ENCODE data around the gene SLC16A12. TPM values are rescaled to one million over a fixed set of nuclear protein-coding genes. Genes with fewer than 3 reads are reported as not detected.

SLC16A12 gene
- total and polyA plus RNA-seq, 2 of the 8 experiments (the other 6 are each of a cell fraction or from before 2014, with no cell fraction given) = 1.6 to 1.9 TPM

DNA sequence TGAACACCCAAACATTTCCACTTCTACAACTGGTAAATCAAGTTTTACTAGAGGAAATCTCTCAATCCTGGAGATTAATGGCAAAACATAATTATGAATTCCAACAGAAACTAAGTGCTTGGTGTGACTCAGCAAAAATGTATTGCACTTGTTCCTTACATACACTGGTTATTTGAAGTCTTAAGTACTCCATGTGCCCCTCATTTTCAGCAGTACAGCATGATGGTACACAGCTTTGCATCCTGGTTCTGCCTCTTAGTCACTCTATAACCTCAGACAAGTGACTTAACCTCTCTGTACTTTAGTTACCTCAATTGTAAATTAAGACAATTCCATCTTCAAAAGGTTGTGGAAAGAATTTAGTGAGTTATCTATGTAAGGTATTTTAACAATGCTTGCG is 12.9 kb downstream of the SLC16A12 start:
- Histone ChIP-seq H3K79me2 (ENCODE audit: control insufficient read depth in 1 of 2, insufficient read depth in 2 of 2, low read length in 2 of 2) (no peaks in the 10 kb centered on the region), H3K4me3 (ENCODE audit: extremely low read depth in 1 of 4, insufficient read depth in 2 of 4, low read depth in 3 of 4, low read length in 4 of 4) (no peak overlapping the region), H4K8ac (ENCODE audit: extremely low read depth, insufficient read depth, low read length) (no peak overlapping the region), H4K5ac (ENCODE audit: insufficient read length, low read depth, low read length) (no peak overlapping the region), H4K91ac (replicated peaks; ENCODE audit: insufficient read length, low read length) (no peak overlapping the region), H3K23ac (ENCODE audit: insufficient read length) (no peak overlapping the region), H3K14ac (ENCODE audit: insufficient read length) (no peak overlapping the region), H3K36me3 (ENCODE audit: control insufficient read depth in 2 of 4, insufficient read depth in 4 of 4, low read length in 3 of 4) (no peaks in the 10 kb centered on the region), H3K27ac (ENCODE audit: low read depth, low read length) (no peak overlapping the region), H2AFZ (ENCODE audit: low read length) (no peak overlapping the region), H3K4ac (replicated peaks; ENCODE audit: insufficient read length, low read depth, low read length) (no peak overlapping the region), H4K20me1 (replicated peaks in 1 of 2; ENCODE audit: control insufficient read depth in 1 of 2, insufficient read depth in 2 of 2, low read length in 2 of 2) (no peaks in the 10 kb centered on the region), H3K27me3 (replicated peaks in 1 of 4; ENCODE audit: control insufficient read depth in 3 of 4, extremely low read depth in 1 of 4, insufficient read depth in 3 of 4, low read length in 3 of 4) (no peaks in the 10 kb centered on the region), H3K79me1 (ENCODE audit: low read depth, low read length) (no peaks in the 10 kb centered on the region), H2BK20ac (ENCODE audit: low read length) (no peak overlapping the region), H3K23me2 (ENCODE audit: low read depth, low read length) (no peaks in the 10 kb centered on the region; the same call in 1 of the 2 replicates), H2BK12ac (ENCODE audit: low read depth, low read length) (no peak overlapping the region), H3K4me2 (ENCODE audit: insufficient read depth in 1 of 2, low read depth in 2 of 2, low read length in 2 of 2) (no peak overlapping the region), H2AK5ac (ENCODE audit: low read depth, low read length) (no peak overlapping the region), H3K18ac (ENCODE audit: extremely low read depth, low read length) (no peak overlapping the region), H3K4me1 (replicated peaks in 1 of 4; ENCODE audit: control insufficient read depth in 3 of 4, insufficient read depth in 4 of 4, low read length in 3 of 4) (no peaks in the 10 kb centered on the region), H3K56ac (replicated peaks; ENCODE audit: insufficient read length, low read depth, low read length) (no peak overlapping the region), H2BK5ac (ENCODE audit: low read depth, low read length) (no peak overlapping the region), H2BK15ac (ENCODE audit: low read length) (no peak overlapping the region), H3K9me3 (ENCODE audit: insufficient read depth in 2 of 2, low read depth in 1 of 2, low read length in 1 of 2) (no peaks in the 10 kb centered on the region), H2BK120ac (replicated peaks; ENCODE audit: low read depth, low read length) (no peak overlapping the region), H3K9ac (replicated peaks in 1 of 4; ENCODE audit: extremely low read depth in 1 of 4, low read depth in 3 of 4, low read length in 3 of 4) (no peak overlapping the region)
- DNase-seq (ENCODE audit: low read depth in 1 of 2, low spot score in 2 of 2) (no peak), FAIRE-seq (no peak)
- CTCF ChIA-PET (ENCODE audit: partially characterized antibody) = interaction anchor here (1.2 kb wide), 1 partner anchor 56 kb away, joined by 3 read pairs; no protein-coding TSS in a partner anchor
- WGBS, 2 experiments (ENCODE audit: extremely low coverage in 1 of 2, insufficient coverage in 1 of 2, insufficient read length in 1 of 2, insufficient replicate concordance in 2 of 2, low coverage in 1 of 2, low lambda C conversion rate in 2 of 2, missing lambda C conversion rate in 1 of 2) = 90% methylated on average over 1 of the region's 1 CpG; no CpG with 5 or more reads in 1 of the 2 experiments
- no peak for TF ChIP-seq TAF1 (IDR thresholded peaks at IDR 0.05; ENCODE audit: low read depth, low read length)
- no peak for TF ChIP-seq HDAC2 (IDR thresholded peaks at IDR 0.05; ENCODE audit: borderline replicate concordance in 1 of 2, low read depth in 2 of 2, low read length in 2 of 2)
- TF ChIP-seq, protein P1, sequence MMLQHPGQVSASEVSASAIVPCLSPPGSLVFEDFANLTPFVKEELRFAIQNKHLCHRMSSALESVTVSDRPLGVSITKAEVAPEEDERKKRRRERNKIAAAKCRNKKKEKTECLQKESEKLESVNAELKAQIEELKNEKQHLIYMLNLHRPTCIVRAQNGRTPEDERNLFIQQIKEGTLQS (IDR thresholded peaks at IDR 0.05; ENCODE audit: insufficient read depth, low read depth, low read length) = no peak
- TF ChIP-seq POU5F1 (IDR thresholded peaks at IDR 0.05; ENCODE audit: low read depth, low read length) = no peak
- POLR2A ChIA-PET (ENCODE audit: partially characterized antibody) = interaction anchor here (1.3 kb wide), 1 partner anchor 9 kb away, joined by 4 read pairs; no protein-coding TSS in a partner anchor

Measured in H1 (cell line).